ENCODE measurements around the gene GAS2L1.

Gene GAS2L1

GRCh38 chr22:29275819-29276565, 30.5 kb upstream of the GAS2L1 start:
- DNase-seq (ENCODE audit: low read depth), result no peak

- no peak for DNase-seq (ENCODE audit: low read depth)
Observed at GRCh38 chr22:29277927-29278326, 28.5 kb upstream of the GAS2L1 start.

- DNase-seq (ENCODE audit: low read depth), result no peak
Observed at GRCh38 chr22:29284196-29284595, 22.3 kb upstream of the GAS2L1 start.

- DNase-seq (ENCODE audit: low read depth), result no peak
Observed at GRCh38 chr22:29288837-29289236, 17.6 kb upstream of the GAS2L1 start.

GRCh38 chr22:29290061-29290460, 16.4 kb upstream of the GAS2L1 start:
- DNase-seq (ENCODE audit: low read depth), result no peak

GRCh38 chr22:29291215-29291614, 15.2 kb upstream of the GAS2L1 start:
- DNase-seq (ENCODE audit: low read depth), result no peak

- no peak for DNase-seq (ENCODE audit: low read depth)
Observed at GRCh38 chr22:29292379-29292778, 14.1 kb upstream of the GAS2L1 start.

- no peak for DNase-seq (ENCODE audit: low read depth)
Observed at GRCh38 chr22:29298641-29299040, 7.8 kb upstream of the GAS2L1 start.

- no peak for DNase-seq (ENCODE audit: low read depth)
Observed at GRCh38 chr22:29299136-29299900, 7.1 kb upstream of the GAS2L1 start.

GRCh38 chr22:29300467-29300806, 6.0 kb upstream of the GAS2L1 start:
- DNase-seq (ENCODE audit: low read depth), result no peak

GRCh38 chr22:29300807-29301601, 5.4 kb upstream of the GAS2L1 start:
- DNase-seq (ENCODE audit: low read depth), result no peak

GRCh38 chr22:29301716-29302401, 4.6 kb upstream of the GAS2L1 start:
- DNase-seq (ENCODE audit: low read depth), result no peak

GRCh38 chr22:29302402-29302680, 4.1 kb upstream of the GAS2L1 start:
- DNase-seq (ENCODE audit: low read depth), result no peak

GRCh38 chr22:29302681-29303465, 3.6 kb upstream of the GAS2L1 start:
- DNase-seq (ENCODE audit: low read depth), result peak; percentile 29

GRCh38 chr22:29305836-29306174, 645 bp upstream of the GAS2L1 start:
- no peak for DNase-seq (ENCODE audit: low read depth)

- peak; percentile 62 for DNase-seq (ENCODE audit: low read depth)
Observed at GRCh38 chr22:29306835-29307595, 565 bp downstream of the GAS2L1 start.

GRCh38 chr22:29307596-29308147, 1.2 kb downstream of the GAS2L1 start:
- no peak for DNase-seq (ENCODE audit: low read depth)

- DNase-seq (ENCODE audit: low read depth), result no peak
Observed at GRCh38 chr22:29308148-29308790, 1.8 kb downstream of the GAS2L1 start.

GRCh38 chr22:29308791-29309262, 2.4 kb downstream of the GAS2L1 start:
- peak; percentile 73 for DNase-seq (ENCODE audit: low read depth)
